ENCODE results near the gene GPR89B.
A peak's percentile ranks its signal among the peaks of the same experiment; 100 is the strongest.
"Not testable (repeated sequence)": the region's sequence is repeated elsewhere in the genome, so short reads cannot be mapped to it uniquely, and the experiment has no call there.

The GPR89B gene

GRCh38 chr1:148037850-148038461 is 109.7 kb downstream of the GPR89B start:
- DNase-seq = not testable (repeated sequence)

GRCh38 chr1:148038462-148039333 is 110.5 kb downstream of the GPR89B start:
- DNase-seq = peak; percentile 91
